HCT116 (cell line): ENCODE data around the gene ACTL9.

Experiments
- CTCF ChIP-seq, 3 experiments: fragments of 200-600 bp in 1 of 3; sonication (generic) in 1 of 3; IDR thresholded peaks in 2 of 3; conservative IDR thresholded peaks in 1 of 3; 2 replicates each; pipeline ENCODE4 v1.5.1; 2012 to 2017; ENCODE audit warnings: low read depth in 2 of 3, low read length in 2 of 3, antibody characterized with exemption in 1 of 3, borderline replicate concordance in 1 of 3, control low read depth in 1 of 3, mild to moderate bottlenecking in 1 of 3, mixed read lengths in 1 of 3, mixed run types in 1 of 3, moderate library complexity in 1 of 3; ENCODE audit not compliant: insufficient read depth in 1 of 3
- YY1 ChIP-seq: IDR thresholded peaks from 2 replicates; pipeline ENCODE4 v1.6.1; 2011; ENCODE audit warnings: low read length, low read depth, moderate library complexity, mild to moderate bottlenecking; ENCODE audit not compliant: insufficient replicate concordance; ENCODE audit errors: extremely low read depth
- ZNF274 ChIP-seq: fragments of 200-500 bp; sonication (Bioruptor generic); IDR thresholded peaks from 2 replicates; pipeline ENCODE4 v1.6.1; 2014; ENCODE audit warnings: mild to moderate bottlenecking, low read depth, low read length, inconsistent platforms
- TF ChIP-seq, protein P1 (sequence below): IDR thresholded peaks from 2 replicates; pipeline ENCODE4 v1.6.1; 2012

- no peak for TF ChIP-seq YY1
- TF ChIP-seq CTCF (IDR thresholded peaks at IDR 0.05 in 2 of 3, conservative IDR thresholded peaks at IDR 0.05 in 1 of 3; ENCODE audit: borderline replicate concordance in 1 of 3, insufficient read depth in 1 of 3, low read depth in 2 of 3, low read length in 2 of 3), result no peak
- TF ChIP-seq, protein P1, sequence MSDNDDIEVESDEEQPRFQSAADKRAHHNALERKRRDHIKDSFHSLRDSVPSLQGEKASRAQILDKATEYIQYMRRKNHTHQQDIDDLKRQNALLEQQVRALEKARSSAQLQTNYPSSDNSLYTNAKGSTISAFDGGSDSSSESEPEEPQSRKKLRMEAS, result no peak
- no peak for TF ChIP-seq ZNF274
These were observed 9.7 kb downstream of the ACTL9 start for GRCh38 chr19:8688930-8689329.
